ENCODE results near the gene SNX1. TPM values are rescaled to one million over a fixed set of nuclear protein-coding genes. Genes with fewer than 3 reads are reported as not detected.

Gene SNX1
- total and polyA plus RNA-seq, 5 donors: 54.1 to 149 (median 104) TPM

DNA sequence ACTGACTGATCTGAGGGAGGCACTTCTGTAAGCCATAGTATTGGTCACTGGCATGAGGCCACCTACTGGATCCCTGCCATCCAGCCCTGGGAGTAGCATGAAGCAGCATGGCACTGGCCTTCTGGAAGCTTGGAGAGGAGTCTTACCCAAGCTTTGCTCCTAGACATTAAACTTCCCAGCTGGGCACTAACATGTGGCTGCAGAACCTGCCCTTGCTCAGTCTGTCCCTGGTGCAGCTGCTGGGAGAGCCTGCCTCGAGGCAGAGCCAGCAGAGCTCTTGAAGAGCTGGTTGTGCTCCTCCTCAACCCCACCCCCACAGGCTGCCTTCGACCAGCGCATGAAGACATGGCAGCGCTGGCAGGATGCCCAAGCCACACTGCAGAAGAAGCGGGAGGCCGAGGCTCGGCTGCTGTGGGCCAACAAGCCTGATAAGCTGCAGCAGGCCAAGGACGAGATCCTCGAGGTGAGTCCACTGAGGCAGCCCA is 38.6 kb downstream of the SNX1 start:
- Histone ChIP-seq H3K27me3 (ENCODE audit: control insufficient read depth, insufficient read depth) (no peaks in the 10 kb centered on the region), H3K4me1 (ENCODE audit: control insufficient read depth, insufficient read depth, low read length) (peaks cover 8% of the 10 kb centered on the region), H3K27ac (ENCODE audit: low read length) (peak overlapping the region; percentile 54), H3K9me3 (ENCODE audit: control insufficient read depth, low read length) (no peaks in the 10 kb centered on the region), H3K4me3 (ENCODE audit: low read length) (no peak overlapping the region)
- peak; percentile 16 to 22 for ATAC-seq
- 56% methylated on average over 9 of the region's 9 CpGs for WGBS
- intact Hi-C loops (cut with DNase I): no loop called here
- peak; percentile 41 to 80 (median 78) for DNase-seq

DNA sequence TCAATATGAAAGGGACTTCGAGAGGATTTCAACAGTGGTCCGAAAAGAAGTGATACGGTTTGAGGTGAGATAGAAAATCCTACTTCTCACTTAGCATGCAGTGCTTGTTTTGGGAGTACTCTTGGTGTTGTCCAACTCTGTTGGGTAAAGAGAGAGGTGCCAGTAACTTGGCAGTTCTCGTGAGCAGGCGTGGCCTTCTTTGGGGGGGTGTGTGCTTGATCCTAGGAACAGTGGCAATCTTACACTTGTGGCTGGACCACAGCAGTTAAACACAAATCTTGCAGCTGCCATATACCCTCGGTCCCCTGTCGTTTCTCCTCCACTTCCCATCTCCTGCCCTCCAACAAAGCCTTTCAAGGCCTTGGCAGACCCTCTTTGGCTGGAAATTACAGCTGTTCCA is 40.6 kb downstream of the SNX1 start:
- intact Hi-C loops (cut with DNase I): no loop called here

DNA sequence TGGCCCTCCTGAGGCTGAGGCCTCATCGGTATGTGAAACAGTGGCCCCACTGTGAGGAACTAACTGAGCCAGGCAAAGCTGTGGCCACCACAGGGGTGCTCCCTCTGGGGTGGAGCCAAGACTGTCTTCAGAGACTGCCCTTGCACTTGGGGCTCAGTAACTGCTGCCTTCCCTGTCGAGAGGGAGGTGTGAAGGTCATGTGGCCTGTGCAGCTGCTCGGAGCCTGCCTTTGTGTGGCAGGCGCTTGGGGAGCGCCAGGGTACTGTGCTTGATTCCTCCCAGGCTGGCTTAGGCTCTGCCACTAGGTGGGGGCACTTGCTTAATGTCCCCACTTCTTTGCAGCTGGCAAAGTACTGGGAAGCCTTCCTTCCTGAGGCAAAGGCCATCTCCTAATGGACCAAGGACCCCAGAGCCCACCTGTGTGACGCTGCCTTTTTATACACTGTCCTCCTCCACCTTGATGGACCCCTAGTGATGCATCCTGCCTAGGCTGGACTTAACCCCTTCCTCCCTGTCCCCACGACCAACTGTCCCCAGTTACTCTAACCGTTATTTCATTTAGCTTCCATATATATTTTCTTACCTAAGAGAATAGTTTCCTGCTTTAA is 41.5 kb downstream of the SNX1 start:
- H3K27ac ChIP-seq (ENCODE audit: low read length): peak overlapping the region; percentile 73
- peak in 1 of 3 donors; percentile 56 for DNase-seq
- 69% methylated on average over 8 of the region's 8 CpGs for WGBS

More for the DNA sequence above, 40.6 kb downstream of the SNX1 start:
- Histone ChIP-seq H3K4me3 (ENCODE audit: low read length) (no peak overlapping the region), H3K27me3 (ENCODE audit: control insufficient read depth, insufficient read depth) (no peaks in the 10 kb centered on the region), H3K9me3 (ENCODE audit: control insufficient read depth, low read length) (no peaks in the 10 kb centered on the region), H3K27ac (ENCODE audit: low read length) (peak overlapping the region; percentile 12), H3K4me1 (ENCODE audit: control insufficient read depth, insufficient read depth, low read length) (peaks cover 8% of the 10 kb centered on the region)
- no peak for DNase-seq
- 85% methylated on average over 7 of the region's 7 CpGs for WGBS
- ATAC-seq: no peak

DNA sequence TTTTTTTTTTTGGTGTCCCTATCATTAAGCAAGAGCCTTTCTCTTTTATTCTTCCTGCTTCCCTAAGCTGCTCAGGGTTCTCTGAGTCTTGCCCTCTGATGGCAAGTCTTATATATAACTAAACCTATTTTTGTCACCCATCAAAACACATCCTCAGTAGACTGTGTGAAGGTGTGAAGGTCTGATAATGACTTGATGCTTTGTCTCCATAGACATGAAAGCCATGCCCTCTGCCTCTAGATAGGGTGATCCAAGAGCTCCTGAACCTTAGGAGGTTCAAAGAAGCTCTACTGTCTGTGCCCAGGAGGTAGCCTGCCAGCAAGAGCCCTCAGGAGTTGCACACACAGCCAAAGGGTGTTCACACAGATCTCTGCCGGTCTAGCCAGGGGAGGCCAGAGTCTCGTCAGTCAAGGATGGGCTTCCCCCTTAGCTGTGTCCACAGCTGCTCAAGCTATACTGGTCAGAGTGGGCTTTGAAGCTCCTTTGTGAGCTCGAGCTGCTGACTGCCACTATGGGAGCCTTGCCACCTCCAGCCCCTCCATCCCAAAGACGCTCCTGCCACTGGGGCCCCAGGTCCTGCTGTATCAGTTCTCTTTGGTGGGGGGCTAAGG is 42.7 kb downstream of the SNX1 start:
- WGBS: 69% methylated on average over 4 of the region's 4 CpGs
- intact Hi-C loops (cut with DNase I): no loop called here
- DNase-seq: no peak
- ATAC-seq: no peak
- Histone ChIP-seq H3K4me3 (ENCODE audit: low read length) (no peak overlapping the region), H3K9me3 (ENCODE audit: control insufficient read depth, low read length) (no peaks in the 10 kb centered on the region), H3K27ac (ENCODE audit: low read length) (no peak overlapping the region), H3K4me1 (ENCODE audit: control insufficient read depth, insufficient read depth, low read length) (peaks cover 5% of the 10 kb centered on the region), H3K27me3 (ENCODE audit: control insufficient read depth, insufficient read depth) (no peaks in the 10 kb centered on the region)

More for the DNA sequence above, 41.5 kb downstream of the SNX1 start:
- Histone ChIP-seq H3K4me1 (ENCODE audit: control insufficient read depth, insufficient read depth, low read length) (peaks cover 6% of the 10 kb centered on the region), H3K9me3 (ENCODE audit: control insufficient read depth, low read length) (no peaks in the 10 kb centered on the region), H3K27me3 (ENCODE audit: control insufficient read depth, insufficient read depth) (no peaks in the 10 kb centered on the region), H3K4me3 (ENCODE audit: low read length) (no peak overlapping the region)
- peak; percentile 52 to 72 for ATAC-seq
- intact Hi-C loops (cut with DNase I): no loop called here

DNA sequence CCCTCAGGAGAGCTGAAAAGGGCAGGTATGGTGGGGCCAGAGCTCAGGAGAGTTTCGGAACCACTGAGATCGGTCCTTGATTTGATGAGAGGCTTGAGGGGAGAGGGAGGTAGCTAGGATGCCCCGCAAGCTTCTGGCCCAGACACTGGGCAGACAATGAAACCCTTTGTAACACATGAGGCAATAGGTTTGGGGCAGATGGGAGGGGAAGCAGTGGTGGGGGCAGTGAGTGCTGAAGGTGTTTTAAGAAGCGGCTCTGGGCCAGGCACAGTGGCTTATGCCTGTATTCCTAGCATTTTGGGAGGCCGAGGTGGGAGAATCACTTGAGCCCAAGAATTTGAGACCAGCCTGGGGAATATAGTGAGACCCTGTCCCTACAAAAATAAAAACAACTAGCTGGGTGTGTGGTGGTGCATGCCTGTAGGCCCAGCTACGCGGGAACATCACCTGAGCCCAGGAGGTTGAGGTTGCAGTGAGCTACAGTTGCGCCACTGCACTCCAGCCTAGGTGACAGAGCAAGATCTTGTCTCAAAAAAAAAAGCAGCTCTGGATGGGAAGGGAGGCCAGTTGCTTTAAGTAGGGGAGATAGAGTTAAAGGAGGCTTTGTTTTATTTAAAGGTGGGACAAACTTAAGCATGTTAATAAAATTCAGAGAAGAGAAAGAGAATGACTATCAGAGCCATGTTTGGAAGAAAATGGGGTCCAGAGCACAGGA is 46.2 kb downstream of the SNX1 start:
- WGBS: 97% methylated on average over 8 of the region's 8 CpGs
- no peaks in the 10 kb centered on the region for H3K4me1 ChIP-seq (ENCODE audit: control insufficient read depth, insufficient read depth, low read length)

DNA sequence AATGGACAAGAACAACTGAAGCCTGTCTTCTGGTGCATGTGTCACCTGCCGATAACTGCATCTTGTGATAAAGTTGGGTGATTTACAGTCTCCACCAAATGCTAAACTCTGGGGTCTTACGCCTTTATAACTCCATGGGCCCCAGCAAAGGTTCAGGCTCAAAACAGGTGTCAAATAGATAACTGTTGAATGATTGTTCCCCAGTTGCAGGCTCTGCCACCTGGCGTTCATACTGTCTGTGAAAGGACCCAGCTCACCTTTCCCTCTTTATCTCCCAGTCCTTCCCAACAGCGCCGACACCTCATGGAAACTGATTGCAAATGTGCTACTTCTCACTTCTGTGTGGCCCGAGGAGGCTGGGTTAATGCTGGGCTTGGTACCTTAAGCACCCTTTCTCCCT is 47.5 kb downstream of the SNX1 start:
- H3K27ac ChIP-seq (ENCODE audit: low read length): no peak overlapping the region
- no peaks in the 10 kb centered on the region for H3K9me3 ChIP-seq (ENCODE audit: control insufficient read depth, low read length)
- ATAC-seq: no peak
- no peaks in the 10 kb centered on the region for H3K27me3 ChIP-seq (ENCODE audit: control insufficient read depth, insufficient read depth)
- no peak for DNase-seq
- no peaks in the 10 kb centered on the region for H3K4me1 ChIP-seq (ENCODE audit: control insufficient read depth, insufficient read depth, low read length)
- WGBS: 74% methylated on average over 6 of the region's 6 CpGs
- no peak overlapping the region for H3K4me3 ChIP-seq (ENCODE audit: low read length)
- intact Hi-C loops (cut with DNase I): no loop called here

More for the DNA sequence above, 46.2 kb downstream of the SNX1 start:
- no peak overlapping the region for H3K4me3 ChIP-seq (ENCODE audit: low read length)
- no peak overlapping the region for H3K27ac ChIP-seq (ENCODE audit: low read length)
- no peaks in the 10 kb centered on the region for H3K9me3 ChIP-seq (ENCODE audit: control insufficient read depth, low read length)
- intact Hi-C loops (cut with DNase I): no loop called here
- ATAC-seq (no peak), DNase-seq (no peak)
- no peaks in the 10 kb centered on the region for H3K27me3 ChIP-seq (ENCODE audit: control insufficient read depth, insufficient read depth)

DNA sequence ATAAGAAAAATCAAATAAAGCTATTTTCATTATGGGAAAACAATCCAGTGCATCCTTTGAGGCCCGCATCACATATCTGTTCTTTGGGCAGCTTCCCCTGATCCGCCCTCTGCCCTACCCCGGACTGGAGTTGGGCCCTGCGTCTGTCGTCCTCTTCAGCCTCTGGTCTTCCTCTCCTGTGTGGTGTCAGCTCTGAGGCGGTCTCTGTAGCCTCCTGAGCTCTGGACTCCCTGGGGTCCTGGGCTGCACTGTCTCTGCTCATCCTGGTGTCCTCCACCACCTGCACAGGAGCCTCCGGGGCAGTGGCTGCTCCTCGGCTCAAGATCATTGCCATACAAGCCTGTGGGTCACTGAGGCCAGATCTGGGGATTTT is 48.4 kb downstream of the SNX1 start:
- H3K9me3 ChIP-seq (ENCODE audit: control insufficient read depth, low read length): no peaks in the 10 kb centered on the region
- H3K4me3 ChIP-seq (ENCODE audit: low read length): no peak overlapping the region
- H3K4me1 ChIP-seq (ENCODE audit: control insufficient read depth, insufficient read depth, low read length): no peaks in the 10 kb centered on the region
- H3K27ac ChIP-seq (ENCODE audit: low read length): no peak overlapping the region
- WGBS: 85% methylated on average over 8 of the region's 8 CpGs
- intact Hi-C loops (cut with DNase I): no loop called here
- ATAC-seq: no peak
- H3K27me3 ChIP-seq (ENCODE audit: control insufficient read depth, insufficient read depth): no peaks in the 10 kb centered on the region
- DNase-seq: peak in 1 of 3 donors; percentile 28

DNA sequence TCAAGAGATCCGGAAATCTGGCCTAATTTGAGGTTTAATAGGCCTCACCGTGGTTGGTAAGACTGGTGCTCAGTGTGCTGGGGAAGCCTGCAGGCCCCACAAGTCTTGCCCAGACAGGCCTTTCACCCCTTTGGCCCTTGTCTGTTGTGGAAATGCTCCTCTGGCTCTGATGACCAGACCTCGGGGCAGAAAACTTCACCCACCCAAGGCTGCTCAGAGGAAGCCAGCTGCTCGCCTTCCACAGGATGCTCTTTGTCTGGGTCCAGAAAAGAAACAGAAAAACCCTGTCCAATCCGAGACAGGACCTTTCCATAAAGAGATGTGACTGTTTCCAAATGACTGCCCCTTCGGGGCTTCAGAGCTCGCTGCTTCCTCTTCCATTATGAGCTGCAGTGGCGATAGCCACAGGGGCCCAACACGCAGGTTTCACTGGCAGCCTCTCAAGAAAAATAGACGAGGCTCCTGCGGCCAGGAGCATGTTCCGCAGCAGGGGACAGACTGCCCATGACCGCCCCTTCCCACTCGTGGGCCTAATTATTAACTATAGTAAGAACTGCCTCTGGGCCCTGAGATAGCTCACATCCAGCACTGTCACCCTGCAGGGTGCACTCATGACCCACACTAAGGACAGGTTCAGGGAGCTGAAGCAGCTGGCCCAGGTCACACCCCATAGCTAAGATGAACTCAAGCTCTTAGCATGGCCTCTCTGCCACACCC is 48.9 kb downstream of the SNX1 start:
- 65% methylated on average over 14 of the region's 14 CpGs for WGBS
- ATAC-seq: no peak
- H3K4me1 ChIP-seq (ENCODE audit: control insufficient read depth, insufficient read depth, low read length): no peaks in the 10 kb centered on the region
- peak in 1 of 3 donors; percentile 16 for DNase-seq
- intact Hi-C loops (cut with DNase I): no loop called here
- no peak overlapping the region for H3K27ac ChIP-seq (ENCODE audit: low read length)
- no peaks in the 10 kb centered on the region for H3K9me3 ChIP-seq (ENCODE audit: control insufficient read depth, low read length)
- no peaks in the 10 kb centered on the region for H3K27me3 ChIP-seq (ENCODE audit: control insufficient read depth, insufficient read depth)
- no peak overlapping the region for H3K4me3 ChIP-seq (ENCODE audit: low read length)

DNA sequence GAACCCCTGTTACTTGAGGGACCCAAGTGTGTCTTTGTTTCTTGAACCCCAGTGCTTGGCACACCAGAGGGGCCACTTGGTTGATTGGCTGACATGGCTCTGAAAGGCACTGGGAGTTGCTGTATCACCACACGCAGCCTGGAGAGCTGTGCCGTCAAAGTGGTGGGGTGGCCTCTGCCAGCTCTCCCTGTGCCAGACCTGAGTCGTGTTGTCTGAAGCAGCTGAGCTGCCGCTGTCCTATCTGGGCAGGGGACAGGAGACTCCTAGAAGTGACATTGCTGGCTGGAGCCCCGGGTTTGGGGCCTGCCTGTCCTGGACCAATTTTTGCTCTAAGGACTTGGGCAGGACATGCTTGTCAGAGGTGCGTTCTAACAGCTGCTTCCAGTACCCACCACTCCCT is 50.3 kb downstream of the SNX1 start:
- intact Hi-C loops (cut with DNase I): no loop called here
- no peaks in the 10 kb centered on the region for H3K9me3 ChIP-seq (ENCODE audit: control insufficient read depth, low read length)

DNA sequence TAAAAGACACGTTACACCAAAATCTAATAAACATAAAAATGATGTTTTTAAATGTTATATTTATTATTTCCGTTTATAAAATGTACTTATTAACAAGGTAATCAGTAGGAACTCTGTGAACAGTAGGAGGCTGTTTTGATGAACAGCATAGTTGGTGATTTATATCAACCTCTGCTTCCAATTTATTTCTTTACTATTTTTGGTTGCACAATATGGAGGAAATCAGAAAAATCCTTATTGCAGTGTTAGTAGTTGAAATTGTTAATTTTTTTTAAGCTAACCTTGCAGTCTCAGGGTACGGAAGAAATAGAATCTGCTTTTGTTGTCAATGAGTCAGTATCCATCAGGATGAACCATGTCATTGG is 50.7 kb downstream of the SNX1 start:
- DNase-seq: no peak
- intact Hi-C loops (cut with DNase I): no loop called here
- no peaks in the 10 kb centered on the region for H3K27me3 ChIP-seq (ENCODE audit: control insufficient read depth, insufficient read depth)
- H3K4me3 ChIP-seq (ENCODE audit: low read length): no peak overlapping the region
- H3K27ac ChIP-seq (ENCODE audit: low read length): peak overlapping the region; percentile 31
- H3K9me3 ChIP-seq (ENCODE audit: control insufficient read depth, low read length): no peaks in the 10 kb centered on the region
- no peak for ATAC-seq
- H3K4me1 ChIP-seq (ENCODE audit: control insufficient read depth, insufficient read depth, low read length): no peaks in the 10 kb centered on the region
- WGBS: 61% methylated on average over 3 of the region's 3 CpGs

More for the DNA sequence above, 50.3 kb downstream of the SNX1 start:
- Histone ChIP-seq H3K27me3 (ENCODE audit: control insufficient read depth, insufficient read depth) (no peaks in the 10 kb centered on the region), H3K27ac (ENCODE audit: low read length) (peak overlapping the region; percentile 89), H3K4me1 (ENCODE audit: control insufficient read depth, insufficient read depth, low read length) (no peaks in the 10 kb centered on the region), H3K4me3 (ENCODE audit: low read length) (no peak overlapping the region)
- DNase-seq (peak; percentile 70 to 87 (median 85)), ATAC-seq (peak; percentile 77 to 89)
- WGBS: 48% methylated on average over 6 of the region's 6 CpGs

Measured in right cardiac atrium (tissue), 5 donors.